Keratinocyte (primary cell): ENCODE results near the gene RPS16.

Source experiments
- EZH2 ChIP-seq: IDR thresholded peaks from one replicate; pipeline ENCODE4 v1.6.1; 2012; ENCODE audit warnings: inconsistent platforms, mild to moderate bottlenecking, low read length, moderate library complexity
- TF ChIP-seq, protein P1 (sequence below), 3 experiments: IDR thresholded peaks in 1 of 3; conservative IDR thresholded peaks in 1 of 3; optimal IDR thresholded peaks in 1 of 3; 2 replicates in 2 of 3; 3 replicates in 1 of 3; pipeline versions ENCODE3 to v1.5.1; 2011; ENCODE audit warnings: low read length in 3 of 3, mild to moderate bottlenecking in 3 of 3, moderate library complexity in 2 of 3, control low read depth in 1 of 3, inconsistent platforms in 1 of 3; ENCODE audit not compliant: insufficient read depth in 2 of 3; ENCODE audit errors: extremely low read depth in 1 of 3

DNA sequence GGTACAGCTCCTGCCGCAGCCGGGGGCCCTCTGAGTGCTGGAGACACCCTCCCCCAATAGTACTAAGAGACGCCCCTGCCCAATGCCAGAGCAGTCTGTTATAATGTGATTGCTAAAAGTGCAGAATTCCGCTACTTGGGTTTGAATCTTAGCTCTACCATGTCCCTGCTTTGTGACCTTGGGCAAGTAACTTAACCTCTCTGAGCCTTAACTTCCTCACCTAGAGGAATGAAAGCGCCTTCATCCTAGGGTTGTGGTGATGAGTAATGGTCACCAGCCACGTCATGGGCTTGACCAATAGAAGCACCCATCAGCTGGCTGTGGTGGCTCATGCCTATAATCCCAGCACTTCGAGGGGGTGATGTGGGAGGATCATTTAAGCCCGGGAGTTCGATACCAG, 16.7 kb downstream of the RPS16 start:
- TF ChIP-seq, protein P1, sequence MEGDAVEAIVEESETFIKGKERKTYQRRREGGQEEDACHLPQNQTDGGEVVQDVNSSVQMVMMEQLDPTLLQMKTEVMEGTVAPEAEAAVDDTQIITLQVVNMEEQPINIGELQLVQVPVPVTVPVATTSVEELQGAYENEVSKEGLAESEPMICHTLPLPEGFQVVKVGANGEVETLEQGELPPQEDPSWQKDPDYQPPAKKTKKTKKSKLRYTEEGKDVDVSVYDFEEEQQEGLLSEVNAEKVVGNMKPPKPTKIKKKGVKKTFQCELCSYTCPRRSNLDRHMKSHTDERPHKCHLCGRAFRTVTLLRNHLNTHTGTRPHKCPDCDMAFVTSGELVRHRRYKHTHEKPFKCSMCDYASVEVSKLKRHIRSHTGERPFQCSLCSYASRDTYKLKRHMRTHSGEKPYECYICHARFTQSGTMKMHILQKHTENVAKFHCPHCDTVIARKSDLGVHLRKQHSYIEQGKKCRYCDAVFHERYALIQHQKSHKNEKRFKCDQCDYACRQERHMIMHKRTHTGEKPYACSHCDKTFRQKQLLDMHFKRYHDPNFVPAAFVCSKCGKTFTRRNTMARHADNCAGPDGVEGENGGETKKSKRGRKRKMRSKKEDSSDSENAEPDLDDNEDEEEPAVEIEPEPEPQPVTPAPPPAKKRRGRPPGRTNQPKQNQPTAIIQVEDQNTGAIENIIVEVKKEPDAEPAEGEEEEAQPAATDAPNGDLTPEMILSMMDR (optimal IDR thresholded peaks at IDR 0.05 in 1 of 3, IDR thresholded peaks at IDR 0.05 in 1 of 3, conservative IDR thresholded peaks at IDR 0.05 in 1 of 3; ENCODE audit: extremely low read depth in 1 of 3, insufficient read depth in 2 of 3, low read length in 3 of 3): no peak
- no peak for TF ChIP-seq EZH2
